SJSA1 (cell line): ENCODE measurements around the gene CCDC88B. TPM values are rescaled to one million over a fixed set of nuclear protein-coding genes. Genes with fewer than 3 reads are reported as not detected.

Source experiments
- DNase-seq, 2 experiments: peaks; one replicate each; pipeline ENCODE4 v3.0.0-alpha.2; 2015 to 2020; ENCODE audit warnings: low spot score in 2 of 2, low read depth in 1 of 2
- H3K27ac ChIP-seq: fragments of 250-450 bp; sonication (Bioruptor Pico); 2 replicates; pipeline ENCODE4 v1.5.1; 2020; ENCODE audit warnings: mild to moderate bottlenecking, moderate library complexity
- H3K27me3 ChIP-seq: fragments of 250-450 bp; sonication (Bioruptor Pico); replicated peaks from 2 replicates; pipeline ENCODE4 v1.5.1; 2020; ENCODE audit warnings: mild to moderate bottlenecking, moderate library complexity
- H3K36me3 ChIP-seq: fragments of 250-450 bp; sonication (Bioruptor Pico); 2 replicates; pipeline ENCODE4 v1.5.1; 2020; ENCODE audit warnings: mild to moderate bottlenecking
- H3K4me1 ChIP-seq: fragments of 250-450 bp; sonication (Bioruptor Pico); replicated peaks from 2 replicates; pipeline ENCODE4 v1.6.1; 2021; ENCODE audit warnings: mild to moderate bottlenecking
- H3K4me3 ChIP-seq: fragments of 250-450 bp; sonication (Bioruptor Pico); 2 replicates; pipeline ENCODE4 v1.5.1; 2020; ENCODE audit warnings: mild to moderate bottlenecking
- H3K9me3 ChIP-seq: fragments of 250-450 bp; sonication (Bioruptor Pico); replicated peaks from 2 replicates; pipeline ENCODE4 v1.5.1; 2020; ENCODE audit warnings: mild to moderate bottlenecking
- total RNA-seq: library from RNA; depleted of rRNA; stranded (reverse); fragments of >200 nt; shearing (Covaris generic); gene quantifications from 2 replicates; pipeline ENCODE4 v1.2.3, GENCODE V29; 2014

The CCDC88B gene
- total RNA-seq, 1 experiment from 2014 or later = 2.2 TPM

- H3K9me3 ChIP-seq = peaks cover 6% of the 10 kb centered on the region
- H3K4me3 ChIP-seq = no peak overlapping the region
- no peak overlapping the region for H3K27ac ChIP-seq
- peak; percentile 31 to 58 for DNase-seq
- H3K4me1 ChIP-seq = no peaks in the 10 kb centered on the region
- no peaks in the 10 kb centered on the region; the same call in 1 of the 2 replicates for H3K27me3 ChIP-seq
- H3K36me3 ChIP-seq = peaks cover 34% of the 10 kb centered on the region
Observed at GRCh38 chr11:64372802-64373597, 33.0 kb downstream of the CCDC88B start.

- H3K4me1 ChIP-seq = no peaks in the 10 kb centered on the region
- no peak overlapping the region for H3K27ac ChIP-seq
- peaks cover 4% of the 10 kb centered on the region for H3K27me3 ChIP-seq
- H3K36me3 ChIP-seq = peaks cover 29% of the 10 kb centered on the region
- H3K9me3 ChIP-seq = peaks cover 6% of the 10 kb centered on the region
- H3K4me3 ChIP-seq = no peak overlapping the region
- DNase-seq = no peak
Observed at GRCh38 chr11:64373598-64373974, 33.6 kb downstream of the CCDC88B start.

GRCh38 chr11:64376071-64376470 is 36.1 kb downstream of the CCDC88B start:
- H3K27me3 ChIP-seq = peaks cover 5% of the 10 kb centered on the region
- peaks cover 7% of the 10 kb centered on the region for H3K36me3 ChIP-seq
- H3K4me3 ChIP-seq = no peak overlapping the region
- no peak overlapping the region for H3K27ac ChIP-seq
- no peaks in the 10 kb centered on the region for H3K4me1 ChIP-seq
- H3K9me3 ChIP-seq = 0 out of 2 replicates have a peak, but pooled peaks cover 2% of the 10 kb centered on the region
- no peak for DNase-seq

GRCh38 chr11:64378335-64378880 is 38.4 kb downstream of the CCDC88B start:
- no peak for DNase-seq
- Histone ChIP-seq H3K27ac (no peak overlapping the region), H3K4me3 (no peak overlapping the region), H3K9me3 (0 out of 2 replicates have a peak, but pooled peaks cover 2% of the 10 kb centered on the region), H3K4me1 (no peaks in the 10 kb centered on the region), H3K27me3 (peaks cover 5% of the 10 kb centered on the region), H3K36me3 (no peaks in the 10 kb centered on the region)

GRCh38 chr11:64379160-64379559 is 39.2 kb downstream of the CCDC88B start:
- Histone ChIP-seq H3K9me3 (0 out of 2 replicates have a peak, but pooled peaks cover 2% of the 10 kb centered on the region), H3K36me3 (no peaks in the 10 kb centered on the region), H3K27me3 (peaks cover 5% of the 10 kb centered on the region), H3K4me3 (no peak overlapping the region), H3K27ac (no peak overlapping the region), H3K4me1 (no peaks in the 10 kb centered on the region)
- no peak for DNase-seq

DNA sequence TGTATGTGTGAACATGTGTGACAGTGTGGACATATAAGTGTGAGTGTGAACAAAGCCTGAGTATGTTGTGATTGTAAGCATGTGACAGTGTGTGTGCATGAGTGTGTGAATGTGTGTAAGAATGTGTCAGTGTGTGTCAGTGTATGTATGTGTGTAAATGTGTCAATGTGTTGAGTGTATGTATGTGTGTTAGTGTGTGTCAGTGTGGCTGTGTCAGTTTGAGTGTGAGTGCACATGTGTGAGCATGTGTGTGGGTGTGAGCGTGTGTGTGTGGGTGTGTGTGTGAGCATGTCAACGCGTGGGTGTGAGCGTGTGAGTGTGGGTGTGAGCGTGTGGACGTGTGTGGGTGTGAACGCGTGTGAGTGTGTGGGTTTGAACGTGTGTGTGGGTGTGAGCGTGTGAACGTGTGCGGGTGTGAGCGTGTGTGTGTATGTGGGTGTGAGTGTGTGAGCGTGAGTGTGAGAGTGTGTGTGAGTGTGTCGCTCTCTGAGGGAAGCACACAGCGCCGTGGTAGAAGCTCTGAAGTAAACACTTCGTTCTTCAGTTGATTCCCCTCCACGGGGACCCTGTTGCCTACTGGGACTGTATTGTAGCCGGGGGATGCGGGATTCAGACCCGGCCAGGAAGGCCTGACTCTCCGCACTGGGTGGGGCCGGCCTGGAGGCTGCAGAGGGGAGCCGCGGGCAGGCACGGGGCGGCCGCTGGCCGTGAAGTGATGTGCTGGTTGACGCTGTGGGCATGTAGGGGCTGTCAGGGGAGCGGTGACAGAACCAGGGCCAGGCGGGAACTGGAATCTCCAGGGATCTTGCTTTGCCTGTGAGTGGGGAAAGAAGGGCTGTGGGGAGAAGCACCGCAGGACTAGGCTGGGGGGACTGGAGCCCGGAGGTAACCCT is 40.1 kb downstream of the CCDC88B start:
- Histone ChIP-seq H3K9me3 (0 out of 2 replicates have a peak, but pooled peaks cover 2% of the 10 kb centered on the region), H3K36me3 (no peaks in the 10 kb centered on the region), H3K27ac (no peak overlapping the region), H3K27me3 (peaks cover 5% of the 10 kb centered on the region), H3K4me3 (no peak overlapping the region), H3K4me1 (no peaks in the 10 kb centered on the region)
- DNase-seq = no peak

DNA sequence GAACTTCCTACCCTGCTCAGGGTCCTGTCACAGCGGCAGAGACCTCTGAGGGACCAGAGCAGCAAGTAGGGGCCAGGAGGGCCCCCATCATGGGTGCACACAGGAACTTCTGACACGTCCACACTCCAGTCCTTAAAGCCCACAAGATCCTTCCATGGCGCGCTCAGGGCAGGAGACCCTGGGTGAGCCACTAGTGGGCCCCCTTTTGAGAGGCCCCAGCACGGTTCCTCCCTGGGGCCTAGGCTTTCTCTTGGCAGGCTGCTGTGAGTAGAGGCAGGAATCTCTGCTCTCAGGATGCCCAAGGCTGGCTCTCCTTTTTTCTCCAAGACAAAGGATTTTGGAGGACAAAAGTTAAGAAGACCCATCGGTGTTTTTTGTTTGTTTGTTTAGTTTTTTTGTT is 41.3 kb downstream of the CCDC88B start:
- H3K27ac ChIP-seq = no peak overlapping the region
- peaks cover 5% of the 10 kb centered on the region for H3K27me3 ChIP-seq
- H3K4me1 ChIP-seq = peaks cover 12% of the 10 kb centered on the region
- DNase-seq = no peak
- H3K4me3 ChIP-seq = no peak overlapping the region
- 0 out of 2 replicates have a peak, but pooled peaks cover 2% of the 10 kb centered on the region for H3K9me3 ChIP-seq
- H3K36me3 ChIP-seq = no peaks in the 10 kb centered on the region

GRCh38 chr11:64382047-64382446 is 42.0 kb downstream of the CCDC88B start:
- H3K27me3 ChIP-seq = peaks cover 5% of the 10 kb centered on the region
- DNase-seq = no peak
- no peak overlapping the region for H3K27ac ChIP-seq
- H3K4me1 ChIP-seq = peaks cover 14% of the 10 kb centered on the region
- H3K4me3 ChIP-seq = no peak overlapping the region
- H3K9me3 ChIP-seq = 0 out of 2 replicates have a peak, but pooled peaks cover 2% of the 10 kb centered on the region
- no peaks in the 10 kb centered on the region for H3K36me3 ChIP-seq

GRCh38 chr11:64382586-64382985 is 42.6 kb downstream of the CCDC88B start:
- no peaks in the 10 kb centered on the region for H3K36me3 ChIP-seq
- H3K9me3 ChIP-seq = 0 out of 2 replicates have a peak, but pooled peaks cover 2% of the 10 kb centered on the region
- no peak overlapping the region for H3K27ac ChIP-seq
- peaks cover 5% of the 10 kb centered on the region for H3K27me3 ChIP-seq
- no peak overlapping the region for H3K4me3 ChIP-seq
- no peak for DNase-seq
- H3K4me1 ChIP-seq = peaks cover 14% of the 10 kb centered on the region

GRCh38 chr11:64383580-64383979 is 43.6 kb downstream of the CCDC88B start:
- Histone ChIP-seq H3K4me3 (no peak overlapping the region), H3K4me1 (peaks cover 14% of the 10 kb centered on the region), H3K36me3 (no peaks in the 10 kb centered on the region), H3K9me3 (0 out of 2 replicates have a peak, but pooled peaks cover 2% of the 10 kb centered on the region), H3K27ac (no peak overlapping the region), H3K27me3 (peaks cover under 1% of the 10 kb centered on the region; the same call in 1 of the 2 replicates)
- DNase-seq = no peak

- peaks cover 14% of the 10 kb centered on the region for H3K4me1 ChIP-seq
- H3K27ac ChIP-seq = no peak overlapping the region
- no peaks in the 10 kb centered on the region for H3K36me3 ChIP-seq
- DNase-seq = no peak
- H3K4me3 ChIP-seq = no peak overlapping the region
- 0 out of 2 replicates have a peak, but pooled peaks cover 2% of the 10 kb centered on the region for H3K9me3 ChIP-seq
- H3K27me3 ChIP-seq = no peaks in the 10 kb centered on the region
Observed at GRCh38 chr11:64384028-64384737, 44.2 kb downstream of the CCDC88B start.

DNA sequence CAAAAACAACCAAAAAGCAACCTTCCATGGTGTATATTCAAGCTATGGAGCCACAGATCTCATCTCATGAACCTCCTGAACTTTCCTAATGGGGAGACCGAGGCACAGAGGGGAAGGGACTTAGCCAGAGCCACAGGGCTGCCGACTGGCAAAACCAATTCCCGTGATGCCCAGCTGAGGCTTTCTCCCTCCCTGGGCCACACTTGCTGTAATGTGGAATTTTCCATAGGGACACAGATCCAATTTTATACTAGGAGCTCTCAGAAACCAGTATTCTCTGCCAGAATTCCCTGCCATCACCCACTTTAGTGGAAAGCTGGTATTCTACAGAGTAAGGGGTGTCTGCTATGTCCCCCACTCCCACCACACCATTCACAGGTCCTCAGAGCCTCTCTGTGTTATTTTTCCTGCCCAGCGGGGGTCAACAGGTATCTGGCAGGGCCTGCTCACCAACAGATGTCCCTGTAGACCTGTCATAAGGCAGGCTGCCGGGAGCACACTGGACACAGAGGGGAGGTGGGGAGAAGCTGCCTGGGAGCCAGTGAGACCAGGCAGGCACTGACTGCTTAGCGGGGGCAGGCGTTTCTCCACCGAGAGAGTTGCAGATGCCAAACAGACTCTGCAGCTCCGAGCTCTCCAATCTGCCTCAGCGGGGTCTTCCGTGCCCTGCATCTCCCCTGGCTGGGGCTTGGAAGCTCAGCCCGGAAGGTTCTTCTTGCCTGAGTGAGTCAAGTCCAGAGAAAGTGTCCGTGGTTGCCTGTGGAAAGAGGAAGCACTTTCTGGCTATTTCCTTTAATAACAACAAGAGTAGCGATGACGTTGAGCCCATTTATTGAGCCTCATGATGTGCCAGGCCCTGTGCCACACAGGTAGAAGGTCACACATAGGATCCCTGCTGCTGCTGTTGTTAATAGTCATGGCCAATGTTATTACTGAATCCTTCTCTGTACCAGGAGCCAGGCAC is 45.3 kb downstream of the CCDC88B start:
- peaks cover 3% of the 10 kb centered on the region for H3K9me3 ChIP-seq
- H3K27me3 ChIP-seq = 0 out of 2 replicates have a peak, but pooled peaks cover 3% of the 10 kb centered on the region

More for the DNA sequence above, 45.3 kb downstream of the CCDC88B start:
- Histone ChIP-seq H3K27ac (no peak overlapping the region), H3K4me3 (no peak overlapping the region), H3K4me1 (peaks cover 14% of the 10 kb centered on the region), H3K36me3 (no peaks in the 10 kb centered on the region)
- DNase-seq = no peak
